ENCODE results near the gene ZNF227.
A peak's percentile ranks its signal among the peaks of the same experiment; 100 is the strongest.
"Not testable (repeated sequence)": the region's sequence is repeated elsewhere in the genome, so short reads cannot be mapped to it uniquely, and the experiment has no call there.

Gene ZNF227

GRCh38 chr19:44212250-44212865 is at the start of gene ZNF227:
ZNF227 (plus strand) TSS chr19:44212532; CDS start chr19:44217793, 5,261 bp downstream.
- no peak for TF ChIP-seq CTCF (IDR thresholded peaks at IDR 0.05; ENCODE audit: low read depth, low read length, missing control alignments)

GRCh38 chr19:44163789-44164188 is 48.5 kb upstream of the ZNF227 start:
- no peak for TF ChIP-seq CTCF (IDR thresholded peaks at IDR 0.05; ENCODE audit: low read depth, low read length, missing control alignments)
- no peak for DNase-seq (ENCODE audit: low read depth)
- no peak overlapping the region for H3K4me3 ChIP-seq (ENCODE audit: low read depth, low read length)

More at GRCh38 chr19:44212250-44212865, at the start of gene ZNF227:
- DNase-seq (ENCODE audit: low read depth): peak; percentile 45
- H3K4me3 ChIP-seq (ENCODE audit: low read depth, low read length): peak within 1 kb of the TSS; percentile 85

GRCh38 chr19:44164327-44164672 is 48.0 kb upstream of the ZNF227 start:
- DNase-seq (ENCODE audit: low read depth): no peak
- no peak for TF ChIP-seq CTCF (IDR thresholded peaks at IDR 0.05; ENCODE audit: low read depth, low read length, missing control alignments)
- peak overlapping the region; percentile 89 for H3K4me3 ChIP-seq (ENCODE audit: low read depth, low read length)

- H3K4me3 ChIP-seq (ENCODE audit: low read depth, low read length): peak within 1 kb of the TSS; percentile 89
- TF ChIP-seq CTCF (IDR thresholded peaks at IDR 0.05; ENCODE audit: low read depth, low read length, missing control alignments): no peak
These were observed 47.4 kb upstream of the ZNF227 start, which contains the start of gene ZNF226 for GRCh38 chr19:44164673-44165512. ZNF226 (plus strand) TSS chr19:44165100; CDS start chr19:44170081, 4,981 bp downstream.

GRCh38 chr19:44170660-44171059 is 41.7 kb upstream of the ZNF227 start:
- not testable (repeated sequence) for DNase-seq (ENCODE audit: low read depth); H3K4me3 ChIP-seq (ENCODE audit: low read depth, low read length)

More at GRCh38 chr19:44164673-44165512, 47.4 kb upstream of the ZNF227 start, which contains the start of gene ZNF226:
- peak; percentile 97 for DNase-seq (ENCODE audit: low read depth)

- no peak for TF ChIP-seq CTCF (IDR thresholded peaks at IDR 0.05; ENCODE audit: low read depth, low read length, missing control alignments)
- no peak overlapping the region for H3K4me3 ChIP-seq (ENCODE audit: low read depth, low read length)
- DNase-seq (ENCODE audit: low read depth): no peak
These were observed 35.7 kb upstream of the ZNF227 start for GRCh38 chr19:44176590-44176989.

- no peak for DNase-seq (ENCODE audit: low read depth)
- TF ChIP-seq CTCF (IDR thresholded peaks at IDR 0.05; ENCODE audit: low read depth, low read length, missing control alignments): no peak
- H3K4me3 ChIP-seq (ENCODE audit: low read depth, low read length): no peak overlapping the region
These were observed 31.4 kb upstream of the ZNF227 start for GRCh38 chr19:44180968-44181367.
